IMR-90 (cell line): ENCODE results near the gene ATF7IP. TPM values are rescaled to one million over a fixed set of nuclear protein-coding genes. Genes with fewer than 3 reads are reported as not detected.
"Not testable (repeated sequence)": the region's sequence is repeated elsewhere in the genome, so short reads cannot be mapped to it uniquely, and the experiment has no call there.

Experiments used
- ATAC-seq: fragments of 200-7000 bp; cut with Tn5 transposase; 2 replicates; pipeline ENCODE4 v1.9.1; 2020; ENCODE audit warnings: low read depth, mild to moderate bottlenecking, moderate library complexity
- BruUV-seq: library from RNA; stranded (reverse); fragments of 400-500 nt; replicated peaks from 2 replicates; lab custom pipeline; 2021; lab: Mats Ljungman, UMichigan
- CTCF ChIA-PET: fragments of 300-600 bp; formaldehyde crosslinking; extraction: SDS; loops from one replicate; lab custom pipeline; 2021; ENCODE audit warnings: antibody characterized with exemption; lab: Yijun Ruan, JAX
- POLR2A ChIA-PET: fragments of 300-600 bp; sonication (Branson Sonifier 250); formaldehyde crosslinking; loops from one replicate; lab custom pipeline; 2022; ENCODE audit warnings: antibody characterized with exemption; ENCODE audit not compliant: unreplicated experiment; lab: Charles Lee
- DNase-seq: peaks from one replicate; pipeline ENCODE4 v3.0.0; 2013
- H2AFZ ChIP-seq: replicated peaks from 2 replicates; pipeline ENCODE3; 2013; ENCODE audit warnings: low read length, mild to moderate bottlenecking; ENCODE audit not compliant: poor library complexity
- H2AK5ac ChIP-seq: 2 replicates; pipeline ENCODE4 v1.6.1; 2013; ENCODE audit warnings: low read depth, low read length, inconsistent platforms
- H2AK9ac ChIP-seq: replicated peaks from 2 replicates; pipeline ENCODE3; 2013; ENCODE audit warnings: mild to moderate bottlenecking, low read depth, low read length, moderate library complexity; ENCODE audit not compliant: poor library complexity
- H2BK120ac ChIP-seq: 2 replicates; pipeline ENCODE4 v1.6.1; 2013; ENCODE audit warnings: low read depth, low read length, inconsistent platforms
- H2BK15ac ChIP-seq: 3 replicates; pipeline ENCODE4 v1.6.1; 2013; ENCODE audit warnings: low read depth, low read length, inconsistent platforms
- H2BK20ac ChIP-seq: 2 replicates; pipeline ENCODE4 v1.6.1; 2013; ENCODE audit warnings: low read depth, mild to moderate bottlenecking, inconsistent platforms, low read length, moderate library complexity
- H2BK5ac ChIP-seq: 2 replicates; pipeline ENCODE4 v1.6.1; 2013; ENCODE audit warnings: mild to moderate bottlenecking, low read depth, low read length, inconsistent platforms; ENCODE audit not compliant: poor library complexity, severe bottlenecking
- H3K14ac ChIP-seq: replicated peaks from 2 replicates; pipeline ENCODE4 v1.6.1; 2013; ENCODE audit warnings: low read depth, low read length, inconsistent platforms
- H3K18ac ChIP-seq: 2 replicates; pipeline ENCODE4 v1.6.1; 2013; ENCODE audit warnings: low read depth, low read length, control low read depth
- H3K23ac ChIP-seq: 2 replicates; pipeline ENCODE4 v1.6.1; 2013; ENCODE audit warnings: low read depth, low read length, inconsistent platforms
- H3K27ac ChIP-seq: 2 replicates; pipeline ENCODE4 v1.5.1; 2013; ENCODE audit warnings: mild to moderate bottlenecking, control low read depth, low read length; ENCODE audit not compliant: insufficient read depth
- H3K27me3 ChIP-seq: 2 replicates; pipeline ENCODE4 v1.6.1; 2013; ENCODE audit warnings: low read length; ENCODE audit not compliant: control insufficient read depth, insufficient read depth
- H3K36me3 ChIP-seq: 2 replicates; pipeline ENCODE4 v1.6.1; 2013; ENCODE audit warnings: low read length, mixed read lengths; ENCODE audit not compliant: control insufficient read depth, insufficient read depth
- H3K4ac ChIP-seq: 2 replicates; pipeline ENCODE4 v1.6.1; 2013; ENCODE audit warnings: low read depth, low read length, inconsistent platforms
- H3K4me1 ChIP-seq: 2 replicates; pipeline ENCODE4 v1.6.1; 2013; ENCODE audit warnings: low read length, mixed read lengths; ENCODE audit not compliant: control insufficient read depth, insufficient read depth
- H3K4me2 ChIP-seq: 2 replicates; pipeline ENCODE4 v1.6.1; 2013; ENCODE audit warnings: low read depth, mild to moderate bottlenecking, control low read depth, low read length, moderate library complexity
- H3K4me3 ChIP-seq: 2 replicates; pipeline ENCODE4 v1.5.1; 2013; ENCODE audit warnings: low read depth, mild to moderate bottlenecking, control low read depth, low read length, moderate library complexity; ENCODE audit not compliant: insufficient read depth
- H3K56ac ChIP-seq: 2 replicates; pipeline ENCODE4 v1.6.1; 2013; ENCODE audit warnings: low read length, inconsistent platforms; ENCODE audit not compliant: insufficient read depth; ENCODE audit errors: extremely low read depth
- H3K79me1 ChIP-seq, 2 experiments: 2 replicates each; pipeline ENCODE4 v1.6.1; 2013; ENCODE audit warnings: low read length in 2 of 2, inconsistent platforms in 1 of 2, low read depth in 1 of 2
- H3K9ac ChIP-seq: 2 replicates; pipeline ENCODE4 v1.6.1; 2013; ENCODE audit warnings: low read depth, low read length, control low read depth
- H3K9me1 ChIP-seq: 2 replicates; pipeline ENCODE4 v1.6.1; 2013; ENCODE audit warnings: low read length, inconsistent platforms; ENCODE audit not compliant: insufficient read depth
- H3K9me3 ChIP-seq: 2 replicates; pipeline ENCODE4 v1.6.1; 2013; ENCODE audit warnings: low read length; ENCODE audit not compliant: control insufficient read depth, insufficient read depth
- H4K20me1 ChIP-seq: 2 replicates; pipeline ENCODE4 v1.6.1; 2013; ENCODE audit warnings: low read length, inconsistent platforms; ENCODE audit not compliant: insufficient read depth
- H4K5ac ChIP-seq: 2 replicates; pipeline ENCODE4 v1.6.1; 2013; ENCODE audit warnings: mild to moderate bottlenecking, low read depth, low read length, control low read depth
- H4K8ac ChIP-seq, 2 experiments: 2 replicates each; pipeline ENCODE4 v1.6.1; 2013; ENCODE audit warnings: low read depth in 2 of 2, low read length in 2 of 2, control low read depth in 1 of 2, inconsistent platforms in 1 of 2
- H4K91ac ChIP-seq: 2 replicates; pipeline ENCODE4 v1.6.1; 2013; ENCODE audit warnings: low read depth, low read length, inconsistent platforms; ENCODE audit not compliant: insufficient read depth
- CHD1 ChIP-seq: IDR thresholded peaks from 2 replicates; pipeline ENCODE4 v1.6.1; 2012; ENCODE audit warnings: low read depth, low read length, improper control_type of control experiment
- MXI1 ChIP-seq: IDR thresholded peaks from 2 replicates; pipeline ENCODE4 v1.6.1; 2012; ENCODE audit warnings: low read depth, mild to moderate bottlenecking, low read length, moderate library complexity, borderline replicate concordance
- RAD21 ChIP-seq: IDR thresholded peaks from 2 replicates; pipeline ENCODE4 v1.6.1; 2012; ENCODE audit warnings: low read length, improper control_type of control experiment
- RCOR1 ChIP-seq: IDR thresholded peaks from 2 replicates; pipeline ENCODE4 v1.6.1; 2012; ENCODE audit warnings: mild to moderate bottlenecking, low read length, improper control_type of control experiment; ENCODE audit not compliant: insufficient replicate concordance
- SMC3 ChIP-seq: fragments of 150-350 bp; IDR thresholded peaks from 2 replicates; pipeline ENCODE4 v1.6.1; 2016; ENCODE audit warnings: low read depth, mild to moderate bottlenecking, antibody characterized with exemption, low read length, moderate library complexity
- WGBS, 2 experiments: methylation state at CpG; one replicate each; pipeline versions ENCODE4 v1.1.5 to v1.1.7; 2013; ENCODE audit warnings: missing lambda C conversion rate in 2 of 2; ENCODE audit not compliant: insufficient read length in 1 of 2; ENCODE audit errors: extremely low coverage in 2 of 2; 5-methylcytosine and 5-hydroxymethylcytosine counted together
- dilution Hi-C: fragments of 300-500 bp; cut with HindIII; formaldehyde crosslinking; loops from one replicate; pipeline ENCODE4 v1.14.3; 2018; ENCODE audit warnings: low sequenced_read_pairs; ENCODE audit not compliant: unreplicated experiment
- in situ Hi-C: fragments of 300-500 bp; cut with MboI; formaldehyde crosslinking; loops from 3 replicates; pipeline ENCODE4 v1.14.3; 2019; ENCODE audit warnings: low sequenced_read_pairs, inconsistent platforms, mixed read lengths
- intact Hi-C: fragments of 100-400 bp; cut with micrococcal nuclease; formaldehyde crosslinking; loops from 2 replicates; pipeline ENCODE4 v1.10.0; 2022
- polyA plus RNA-seq, 3 experiments: library from polyadenylated mRNA; depleted of rRNA; stranded (reverse); fragments of >200 nt; gene quantifications; 2 replicates each; pipeline ENCODE4 v1.2.3, GENCODE V29; 2012; ENCODE audit warnings: low replicate concordance in 1 of 3
- total RNA-seq: library from RNA; depleted of rRNA; stranded (reverse); fragments of >200 nt; gene quantifications from 2 replicates; pipeline ENCODE4 v1.2.3, GENCODE V29; 2012
- TF ChIP-seq, protein P1 (sequence below): conservative IDR thresholded peaks from 2 replicates; pipeline ENCODE4 v1.5.1; 2012; ENCODE audit warnings: mild to moderate bottlenecking, low read depth, low read length, improper control_type of control experiment
- TF ChIP-seq, protein P2 (sequence below): fragments of 150-350 bp; IDR thresholded peaks from 2 replicates; pipeline ENCODE4 v1.6.1; 2017; ENCODE audit warnings: mild to moderate bottlenecking, antibody characterized with exemption, low read length, low read depth

ATF7IP gene
- total and polyA plus RNA-seq, 2 of the 4 experiments (the other 2 are of a cell fraction), result 9.4 to 22.8 TPM

DNA sequence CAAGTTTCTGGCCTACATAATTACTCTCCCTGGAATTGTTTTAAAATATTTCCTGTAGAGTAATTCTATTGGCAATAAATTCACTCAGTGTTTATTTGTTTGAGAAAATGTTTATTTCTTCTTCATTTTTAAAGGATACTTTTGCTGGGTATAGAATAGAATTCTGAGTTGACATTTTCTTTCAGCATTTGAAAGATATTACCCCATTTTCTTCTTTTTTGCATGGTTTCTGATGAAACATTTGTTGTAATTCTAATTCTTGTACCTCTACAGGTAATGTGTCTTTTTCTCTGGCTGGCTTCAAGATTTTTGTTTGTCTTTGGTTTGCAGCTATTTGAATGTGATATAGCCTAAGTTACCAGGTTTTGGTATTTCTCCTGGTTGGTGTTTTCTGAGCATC lies 25.1 kb upstream of the ATF7IP start:
- ChIA-PET POLR2A (interaction anchor here (0.6 kb wide), 1 partner anchor 410 kb away, joined by 4 read pairs; no protein-coding TSS in a partner anchor), CTCF (no interaction called here)
- Histone ChIP-seq H2BK15ac (no peak overlapping the region), H3K4me2 (no peak overlapping the region), H3K79me1 (no peaks in the 10 kb centered on the region), H4K8ac (no peak overlapping the region), H3K9me3 (peaks cover 2% of the 10 kb centered on the region), H2BK20ac (no peak overlapping the region), H3K27ac (no peak overlapping the region), H2AK9ac (no peak overlapping the region), H2BK120ac (no peak overlapping the region), H4K5ac (no peak overlapping the region), H3K4ac (no peak overlapping the region), H3K9ac (no peak overlapping the region), H3K9me1 (no peaks in the 10 kb centered on the region), H3K23ac (no peak overlapping the region), H2AK5ac (no peak overlapping the region), H3K4me3 (no peak overlapping the region), H3K14ac (no peak overlapping the region), H3K27me3 (no peaks in the 10 kb centered on the region), H4K91ac (no peak overlapping the region), H3K4me1 (no peaks in the 10 kb centered on the region), H3K18ac (no peak overlapping the region), H2BK5ac (no peak overlapping the region), H4K20me1 (no peaks in the 10 kb centered on the region), H2AFZ (no peak overlapping the region), H3K56ac (no peak overlapping the region), H3K36me3 (no peaks in the 10 kb centered on the region)
- DNase-seq (no peak), ATAC-seq (no peak)
- dilution Hi-C loops (no loop called here), in situ Hi-C loops (no loop called here), intact Hi-C loops (no loop called here)
- TF ChIP-seq RCOR1 (no peak), MXI1 (no peak), SMC3 (no peak), RAD21 (no peak), CHD1 (no peak)
- TF ChIP-seq, protein P1, sequence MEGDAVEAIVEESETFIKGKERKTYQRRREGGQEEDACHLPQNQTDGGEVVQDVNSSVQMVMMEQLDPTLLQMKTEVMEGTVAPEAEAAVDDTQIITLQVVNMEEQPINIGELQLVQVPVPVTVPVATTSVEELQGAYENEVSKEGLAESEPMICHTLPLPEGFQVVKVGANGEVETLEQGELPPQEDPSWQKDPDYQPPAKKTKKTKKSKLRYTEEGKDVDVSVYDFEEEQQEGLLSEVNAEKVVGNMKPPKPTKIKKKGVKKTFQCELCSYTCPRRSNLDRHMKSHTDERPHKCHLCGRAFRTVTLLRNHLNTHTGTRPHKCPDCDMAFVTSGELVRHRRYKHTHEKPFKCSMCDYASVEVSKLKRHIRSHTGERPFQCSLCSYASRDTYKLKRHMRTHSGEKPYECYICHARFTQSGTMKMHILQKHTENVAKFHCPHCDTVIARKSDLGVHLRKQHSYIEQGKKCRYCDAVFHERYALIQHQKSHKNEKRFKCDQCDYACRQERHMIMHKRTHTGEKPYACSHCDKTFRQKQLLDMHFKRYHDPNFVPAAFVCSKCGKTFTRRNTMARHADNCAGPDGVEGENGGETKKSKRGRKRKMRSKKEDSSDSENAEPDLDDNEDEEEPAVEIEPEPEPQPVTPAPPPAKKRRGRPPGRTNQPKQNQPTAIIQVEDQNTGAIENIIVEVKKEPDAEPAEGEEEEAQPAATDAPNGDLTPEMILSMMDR, result no peak
- TF ChIP-seq, protein P2, sequence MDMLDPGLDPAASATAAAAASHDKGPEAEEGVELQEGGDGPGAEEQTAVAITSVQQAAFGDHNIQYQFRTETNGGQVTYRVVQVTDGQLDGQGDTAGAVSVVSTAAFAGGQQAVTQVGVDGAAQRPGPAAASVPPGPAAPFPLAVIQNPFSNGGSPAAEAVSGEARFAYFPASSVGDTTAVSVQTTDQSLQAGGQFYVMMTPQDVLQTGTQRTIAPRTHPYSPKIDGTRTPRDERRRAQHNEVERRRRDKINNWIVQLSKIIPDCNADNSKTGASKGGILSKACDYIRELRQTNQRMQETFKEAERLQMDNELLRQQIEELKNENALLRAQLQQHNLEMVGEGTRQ, result no peak
- no TSS peak for BruUV-seq

DNA sequence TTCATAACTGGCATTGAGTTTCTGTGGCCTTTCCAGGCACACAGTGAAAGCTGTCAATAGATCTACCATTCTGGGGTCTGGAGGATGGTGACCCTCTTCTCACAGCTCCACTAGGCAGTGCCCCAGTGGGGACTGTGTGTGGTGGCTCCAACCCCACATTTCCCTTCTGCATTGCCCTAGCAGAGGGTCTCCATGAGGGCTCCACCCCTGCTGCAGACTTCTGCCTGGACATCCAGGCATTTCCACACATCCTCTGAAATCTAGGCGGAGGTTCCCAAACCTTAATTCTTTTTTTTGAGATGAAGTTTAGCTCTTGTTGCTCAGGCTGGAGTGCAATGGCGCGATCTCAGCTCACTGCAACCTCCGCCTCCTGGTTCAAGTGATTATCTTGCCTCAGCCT lies 14.0 kb upstream of the ATF7IP start:
- dilution Hi-C loops, result not testable (repeated sequence)

More for the DNA sequence above, 14.0 kb upstream of the ATF7IP start:
- H3K4me1 ChIP-seq, H3K14ac ChIP-seq, H3K4me3 ChIP-seq, H3K27ac ChIP-seq, ATAC-seq, H3K9ac ChIP-seq, H3K18ac ChIP-seq, H2BK120ac ChIP-seq, H2AK9ac ChIP-seq, H3K23ac ChIP-seq, H3K27me3 ChIP-seq, DNase-seq, H2BK15ac ChIP-seq, H2AK5ac ChIP-seq, H3K79me1 ChIP-seq, BruUV-seq, H4K91ac ChIP-seq, H3K4ac ChIP-seq, H3K56ac ChIP-seq, H3K4me2 ChIP-seq, CTCF ChIA-PET, H3K9me1 ChIP-seq, H3K9me3 ChIP-seq, H4K5ac ChIP-seq, H4K8ac ChIP-seq, H2BK20ac ChIP-seq, POLR2A ChIA-PET, H4K20me1 ChIP-seq, in situ Hi-C loops, H2AFZ ChIP-seq, intact Hi-C loops, H2BK5ac ChIP-seq, H3K36me3 ChIP-seq: not testable (repeated sequence)
- no CpG with 5 or more reads among the region's 4 CpGs for WGBS, 2 experiments
